Endothelial cell (in vitro differentiated cells): ENCODE results near the gene P2RY2. TPM values are rescaled to one million over a fixed set of nuclear protein-coding genes. Genes with fewer than 3 reads are reported as not detected.

Experiments
- DNase-seq: peaks from one replicate; pipeline ENCODE4 v3.0.0; 2021; ENCODE audit warnings: low spot score
- H3K27ac Mint-ChIP-seq: one replicate; pipeline ENCODE4 v1.8.0; 2021; ENCODE audit warnings: mixed read lengths, inconsistent platforms; ENCODE audit not compliant: unreplicated experiment
- H3K27me3 Mint-ChIP-seq: one replicate; pipeline ENCODE4 v1.8.0; 2021; ENCODE audit warnings: mild to moderate bottlenecking, moderate library complexity, mixed read lengths, inconsistent platforms; ENCODE audit not compliant: unreplicated experiment
- H3K36me3 Mint-ChIP-seq: one replicate; pipeline ENCODE4 v1.8.0; 2021; ENCODE audit warnings: mild to moderate bottlenecking, low read depth, mixed read lengths, inconsistent platforms; ENCODE audit not compliant: unreplicated experiment
- H3K4me1 Mint-ChIP-seq: one replicate; pipeline ENCODE4 v1.8.0; 2021; ENCODE audit warnings: mild to moderate bottlenecking, mixed read lengths, inconsistent platforms; ENCODE audit not compliant: unreplicated experiment
- H3K4me3 Mint-ChIP-seq: one replicate; pipeline ENCODE4 v1.8.0; 2021; ENCODE audit warnings: mild to moderate bottlenecking, mixed read lengths, inconsistent platforms; ENCODE audit not compliant: unreplicated experiment
- H3K9me3 Mint-ChIP-seq: one replicate; pipeline ENCODE4 v1.8.0; 2021; ENCODE audit warnings: mixed read lengths, inconsistent platforms; ENCODE audit not compliant: unreplicated experiment
- CTCF ChIP-seq: fragments of 200-600 bp; sonication (generic); IDR thresholded peaks from one replicate; pipeline ENCODE4 v1.5.0; 2021; ENCODE audit warnings: antibody characterized with exemption; ENCODE audit not compliant: unreplicated experiment
- total RNA-seq: library from RNA; stranded (reverse); fragmentation: NEBNext Ultra II Directional; extraction: Animal tissue kit (Norgen Biotek cat#: 25700); gene quantifications from one replicate; pipeline ENCODE4 v1.2.1, GENCODE V29; 2021; ENCODE audit not compliant: unreplicated experiment

Gene P2RY2
- total RNA-seq, 1 donor from 2014 or later: 0.10 TPM

- TF ChIP-seq CTCF: no peak
- Mint-ChIP-seq H3K9me3 (no peaks in the 10 kb centered on the region), H3K27ac (no peak overlapping the region), H3K4me3 (no peak overlapping the region), H3K27me3 (peaks cover 22% of the 10 kb centered on the region), H3K36me3 (no peaks in the 10 kb centered on the region), H3K4me1 (peaks cover 24% of the 10 kb centered on the region)
- DNase-seq: no peak
Observed at GRCh38 chr11:73265853-73266645, 48.0 kb downstream of the P2RY2 start.

- Mint-ChIP-seq H3K4me1 (peaks cover 28% of the 10 kb centered on the region), H3K27me3 (peaks cover 22% of the 10 kb centered on the region), H3K36me3 (no peaks in the 10 kb centered on the region), H3K4me3 (no peak overlapping the region), H3K9me3 (no peaks in the 10 kb centered on the region), H3K27ac (no peak overlapping the region)
- TF ChIP-seq CTCF: no peak
- DNase-seq: no peak
Observed at GRCh38 chr11:73266646-73267020, 48.6 kb downstream of the P2RY2 start.

GRCh38 chr11:73267122-73267846 is 49.2 kb downstream of the P2RY2 start:
- Mint-ChIP-seq H3K27ac (no peak overlapping the region), H3K36me3 (no peaks in the 10 kb centered on the region), H3K4me1 (peaks cover 29% of the 10 kb centered on the region), H3K9me3 (no peaks in the 10 kb centered on the region), H3K27me3 (peaks cover 22% of the 10 kb centered on the region), H3K4me3 (no peak overlapping the region)
- no peak for DNase-seq
- TF ChIP-seq CTCF: no peak

- TF ChIP-seq CTCF: no peak
- Mint-ChIP-seq H3K36me3 (no peaks in the 10 kb centered on the region), H3K27ac (no peak overlapping the region), H3K27me3 (peaks cover 22% of the 10 kb centered on the region), H3K4me1 (peaks cover 29% of the 10 kb centered on the region), H3K9me3 (no peaks in the 10 kb centered on the region), H3K4me3 (no peak overlapping the region)
- DNase-seq: no peak
Observed at GRCh38 chr11:73267906-73268540, 49.9 kb downstream of the P2RY2 start.
